Trophoblast cell (in vitro differentiated cells and primary cell): ENCODE results near the gene DNAJC5G.
A peak's percentile ranks its signal among the peaks of the same experiment; 100 is the strongest.

ENCODE experiments used
- DNase-seq, 2 donors: peaks; one replicate each; pipeline ENCODE4 v3.0.0-alpha.2; 2016
- H2AFZ ChIP-seq: 2 replicates; pipeline ENCODE4 v1.6.1; 2013; ENCODE audit warnings: low read length, moderate library complexity, mild to moderate bottlenecking; ENCODE audit not compliant: insufficient read depth, poor library complexity
- H2AK5ac ChIP-seq: 2 replicates; pipeline ENCODE4 v1.6.1; 2013; ENCODE audit warnings: mild to moderate bottlenecking, low read length
- H2BK120ac ChIP-seq: 2 replicates; pipeline ENCODE4 v1.6.1; 2013; ENCODE audit warnings: low read length, mild to moderate bottlenecking, moderate library complexity; ENCODE audit not compliant: insufficient read depth, poor library complexity
- H2BK12ac ChIP-seq: 2 replicates; pipeline ENCODE4 v1.6.1; 2013; ENCODE audit warnings: mild to moderate bottlenecking, low read length, moderate library complexity
- H2BK5ac ChIP-seq: 2 replicates; pipeline ENCODE4 v1.6.1; 2013; ENCODE audit warnings: low read length, low read depth, moderate library complexity, mild to moderate bottlenecking; ENCODE audit not compliant: poor library complexity
- H3K14ac ChIP-seq: 2 replicates; pipeline ENCODE4 v1.6.1; 2013; ENCODE audit warnings: mild to moderate bottlenecking, low read length
- H3K18ac ChIP-seq: 2 replicates; pipeline ENCODE4 v1.6.1; 2013; ENCODE audit warnings: mild to moderate bottlenecking, low read length
- H3K23ac ChIP-seq: 2 replicates; pipeline ENCODE4 v1.6.1; 2013; ENCODE audit warnings: low read length
- H3K27ac ChIP-seq: 2 replicates; pipeline ENCODE4 v1.5.1; 2013; ENCODE audit warnings: low read depth, mild to moderate bottlenecking, inconsistent platforms, low read length, moderate library complexity
- H3K27me3 ChIP-seq: 2 replicates; pipeline ENCODE4 v1.6.1; 2013; ENCODE audit warnings: inconsistent platforms, mild to moderate bottlenecking, low read length, moderate library complexity; ENCODE audit not compliant: insufficient read depth
- H3K36me3 ChIP-seq, 2 experiments: 1 replicate in 1 of 2; 2 replicates in 1 of 2; pipeline ENCODE4 v1.6.1; 2013; ENCODE audit warnings: low read length in 2 of 2, mild to moderate bottlenecking in 2 of 2, moderate library complexity in 1 of 2; ENCODE audit not compliant: insufficient read depth in 2 of 2, control insufficient read depth in 1 of 2
- H3K4ac ChIP-seq: 2 replicates; pipeline ENCODE4 v1.6.1; 2013; ENCODE audit warnings: low read depth, mild to moderate bottlenecking, low read length, moderate library complexity
- H3K4me1 ChIP-seq, 2 experiments: 1 replicate in 1 of 2; 2 replicates in 1 of 2; pipeline ENCODE4 v1.6.1; 2013; ENCODE audit warnings: low read length in 2 of 2, mild to moderate bottlenecking in 2 of 2, moderate library complexity in 1 of 2; ENCODE audit not compliant: insufficient read depth in 2 of 2, control insufficient read depth in 1 of 2
- H3K4me2 ChIP-seq: 2 replicates; pipeline ENCODE4 v1.6.1; 2013; ENCODE audit warnings: inconsistent platforms, mild to moderate bottlenecking, low read length, moderate library complexity
- H3K4me3 ChIP-seq: 2 replicates; pipeline ENCODE4 v1.5.1; 2013; ENCODE audit warnings: mild to moderate bottlenecking, low read depth, low read length, inconsistent platforms
- H3K79me1 ChIP-seq: one replicate; pipeline ENCODE4 v1.6.1; 2013; ENCODE audit warnings: low read length
- H3K79me2 ChIP-seq: 2 replicates; pipeline ENCODE4 v1.6.1; 2013; ENCODE audit warnings: low read length, mild to moderate bottlenecking; ENCODE audit not compliant: control insufficient read depth, insufficient read depth, poor library complexity
- H3K9ac ChIP-seq: 2 replicates; pipeline ENCODE4 v1.6.1; 2013; ENCODE audit warnings: mild to moderate bottlenecking, low read length
- H3K9me3 ChIP-seq: 2 replicates; pipeline ENCODE4 v1.6.1; 2013; ENCODE audit warnings: low read depth, mild to moderate bottlenecking, control low read depth, inconsistent platforms, low read length; ENCODE audit not compliant: insufficient read depth
- H4K12ac ChIP-seq: 2 replicates; pipeline ENCODE4 v1.6.1; 2013; ENCODE audit warnings: low read depth, mild to moderate bottlenecking, low read length, moderate library complexity
- H4K8ac ChIP-seq: 2 replicates; pipeline ENCODE4 v1.6.1; 2013; ENCODE audit warnings: low read depth, mild to moderate bottlenecking, low read length, moderate library complexity
- H4K91ac ChIP-seq: one replicate; pipeline ENCODE4 v1.6.1; 2013; ENCODE audit warnings: low read depth, mild to moderate bottlenecking, low read length, moderate library complexity
- WGBS: extraction: QIAGEN DNeasy Blood & Tissue Kit; methylation state at CpG from one replicate; pipeline ENCODE4 v1.1.7; 2013; ENCODE audit warnings: missing lambda C conversion rate; ENCODE audit not compliant: insufficient read length, insufficient coverage; ENCODE audit errors: extremely low coverage; 5-methylcytosine and 5-hydroxymethylcytosine counted together

Gene DNAJC5G

DNA sequence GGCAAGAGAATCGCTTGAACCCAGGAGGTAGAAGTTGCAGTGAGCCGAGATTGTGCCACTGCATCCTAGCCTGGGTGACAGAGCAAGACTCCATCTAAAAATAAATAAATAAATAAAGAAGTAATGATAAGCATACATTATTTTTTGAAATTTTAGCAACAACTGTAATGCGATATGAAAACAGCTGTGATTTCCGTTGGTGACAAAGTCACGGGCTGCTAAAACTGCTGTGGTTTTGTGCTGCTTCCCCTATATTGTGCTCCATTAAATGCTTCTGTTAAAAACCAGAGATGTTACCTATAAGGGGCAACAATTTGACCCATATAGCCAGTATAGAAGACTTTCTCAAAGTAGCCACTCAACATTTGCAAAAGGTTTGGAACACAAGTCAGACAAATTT, 15.3 kb downstream of the DNAJC5G start:
- no peaks in the 10 kb centered on the region for H3K79me1 ChIP-seq
- H3K9me3 ChIP-seq: no peaks in the 10 kb centered on the region
- H3K79me2 ChIP-seq: no peaks in the 10 kb centered on the region
- no peak for DNase-seq
- H3K27ac ChIP-seq: no peak overlapping the region
- no peak overlapping the region for H3K4me3 ChIP-seq
- no peak overlapping the region for H2BK12ac ChIP-seq
- whole genome bisulfite sequencing: no CpG with 5 or more reads among the region's 5 CpGs
- H3K4ac ChIP-seq: no peak overlapping the region
- no peak overlapping the region for H2BK120ac ChIP-seq
- H3K4me2 ChIP-seq: no peak overlapping the region
- no peak overlapping the region for H4K8ac ChIP-seq
- no peaks in the 10 kb centered on the region for H3K36me3 ChIP-seq
- no peak overlapping the region for H2AFZ ChIP-seq
- H3K23ac ChIP-seq: no peak overlapping the region
- H3K18ac ChIP-seq: no peak overlapping the region
- no peak overlapping the region for H2BK5ac ChIP-seq
- H3K14ac ChIP-seq: no peak overlapping the region
- no peak overlapping the region for H4K12ac ChIP-seq
- no peak overlapping the region for H2AK5ac ChIP-seq
- H3K9ac ChIP-seq: no peak overlapping the region
- H3K27me3 ChIP-seq: no peaks in the 10 kb centered on the region
- no peaks in the 10 kb centered on the region for H3K4me1 ChIP-seq
- H4K91ac ChIP-seq: no peak overlapping the region

DNA sequence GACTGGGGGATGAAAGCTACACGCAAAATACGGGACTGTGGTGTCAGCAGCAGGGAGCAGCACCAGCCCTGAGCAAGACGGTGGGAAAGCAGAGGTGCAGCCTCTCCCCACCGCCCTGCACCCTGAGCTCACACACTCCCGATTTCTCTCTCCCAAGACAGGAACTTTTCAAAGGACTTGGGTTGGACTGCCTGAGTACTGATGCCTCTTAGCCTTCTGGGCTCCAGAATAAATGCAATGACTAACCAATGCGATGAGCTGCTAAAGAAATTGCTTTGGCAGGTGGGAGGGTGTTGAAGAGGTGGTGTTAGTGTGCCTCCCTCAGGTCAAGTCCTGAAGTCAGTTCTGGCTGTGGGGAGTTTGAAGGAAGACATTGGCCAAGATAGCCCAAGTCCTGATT, 16.6 kb downstream of the DNAJC5G start:
- Histone ChIP-seq H4K91ac (no peak overlapping the region), H3K9me3 (no peaks in the 10 kb centered on the region)

DNA sequence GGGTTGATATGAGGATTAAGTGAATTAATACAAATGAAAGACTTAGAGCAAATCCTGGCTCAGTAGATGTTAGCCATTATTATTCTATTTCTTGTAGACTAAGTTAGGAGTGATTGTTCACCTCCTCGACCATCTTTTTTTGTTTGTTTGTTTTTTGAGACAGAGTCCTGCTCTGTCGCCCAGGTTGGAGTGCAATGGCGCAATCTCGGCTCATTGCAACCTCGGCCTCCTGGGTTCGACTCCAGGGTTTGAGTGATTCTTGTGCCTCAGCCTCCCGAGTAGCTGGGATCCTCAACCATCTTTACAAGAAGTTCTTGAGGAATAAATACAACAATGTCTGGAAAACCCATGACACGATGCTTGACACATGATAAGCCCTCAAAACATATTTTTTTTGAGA, 19.7 kb downstream of the DNAJC5G start:
- H3K4ac ChIP-seq: no peak overlapping the region
- no peak overlapping the region for H2AFZ ChIP-seq
- no peak overlapping the region for H3K4me3 ChIP-seq
- H3K23ac ChIP-seq: no peak overlapping the region
- H3K79me1 ChIP-seq: no peaks in the 10 kb centered on the region
- H3K14ac ChIP-seq: no peak overlapping the region
- H2BK120ac ChIP-seq: no peak overlapping the region
- H2BK12ac ChIP-seq: no peak overlapping the region
- H2AK5ac ChIP-seq: no peak overlapping the region
- no peak overlapping the region for H4K8ac ChIP-seq
- H3K79me2 ChIP-seq: no peaks in the 10 kb centered on the region
- H3K9me3 ChIP-seq: no peaks in the 10 kb centered on the region
- H4K12ac ChIP-seq: no peak overlapping the region
- no peak overlapping the region for H3K9ac ChIP-seq
- no peak overlapping the region for H4K91ac ChIP-seq
- no peak overlapping the region for H2BK5ac ChIP-seq
- no peak for DNase-seq
- no peaks in the 10 kb centered on the region for H3K27me3 ChIP-seq
- no peaks in the 10 kb centered on the region for H3K36me3 ChIP-seq
- no peak overlapping the region for H3K27ac ChIP-seq
- H3K18ac ChIP-seq: no peak overlapping the region
- H3K4me1 ChIP-seq: no peaks in the 10 kb centered on the region
- whole genome bisulfite sequencing: no CpG with 5 or more reads among the region's 8 CpGs
- H3K4me2 ChIP-seq: no peak overlapping the region

More for the DNA sequence above, 16.6 kb downstream of the DNAJC5G start:
- Histone ChIP-seq H2BK120ac (no peak overlapping the region), H2BK12ac (no peak overlapping the region), H3K79me1 (no peaks in the 10 kb centered on the region), H4K12ac (no peak overlapping the region), H3K14ac (no peak overlapping the region), H2BK5ac (no peak overlapping the region), H4K8ac (no peak overlapping the region), H3K4me1 (no peaks in the 10 kb centered on the region), H3K27me3 (no peaks in the 10 kb centered on the region), H3K79me2 (no peaks in the 10 kb centered on the region), H3K4me3 (no peak overlapping the region), H3K4ac (no peak overlapping the region), H2AFZ (no peak overlapping the region), H3K18ac (no peak overlapping the region), H3K23ac (no peak overlapping the region), H3K9ac (no peak overlapping the region), H2AK5ac (no peak overlapping the region), H3K4me2 (no peak overlapping the region), H3K27ac (no peak overlapping the region), H3K36me3 (no peaks in the 10 kb centered on the region)
- no CpG with 5 or more reads among the region's 6 CpGs for WGBS
- peak in 1 of 2 donors; percentile 18 for DNase-seq

DNA sequence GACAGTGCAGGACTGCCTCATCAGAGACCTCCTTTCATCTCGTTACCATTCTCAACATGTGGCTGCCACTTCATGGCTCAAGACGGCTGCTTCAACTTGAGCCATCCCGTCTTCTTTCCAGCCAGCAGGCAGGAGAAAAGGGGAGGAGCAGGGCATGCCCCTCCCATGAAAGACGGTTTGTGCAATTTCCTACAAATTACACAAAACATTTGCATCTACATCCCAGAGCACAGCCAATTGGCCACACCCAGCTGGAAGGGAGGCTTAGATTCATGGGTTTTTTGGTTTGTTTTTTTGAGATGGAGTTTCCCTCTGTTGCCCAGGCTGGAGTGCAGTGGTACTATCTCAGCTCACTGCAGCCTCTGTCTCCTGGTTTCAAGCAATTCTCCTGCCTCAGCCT, 21.2 kb downstream of the DNAJC5G start:
- no peaks in the 10 kb centered on the region for H3K4me1 ChIP-seq
- no peak overlapping the region for H2AFZ ChIP-seq
- no peak overlapping the region for H3K27ac ChIP-seq
- H4K91ac ChIP-seq: no peak overlapping the region
- H2BK120ac ChIP-seq: no peak overlapping the region
- no peak overlapping the region for H3K9ac ChIP-seq
- H3K79me1 ChIP-seq: no peaks in the 10 kb centered on the region
- H3K36me3 ChIP-seq: no peaks in the 10 kb centered on the region
- WGBS: no CpG with 5 or more reads among the region's 4 CpGs
- H2BK5ac ChIP-seq: no peak overlapping the region
- no peak overlapping the region for H3K4me2 ChIP-seq
- H3K79me2 ChIP-seq: no peaks in the 10 kb centered on the region
- no peak overlapping the region for H2BK12ac ChIP-seq
- no peak overlapping the region for H4K12ac ChIP-seq
- no peak overlapping the region for H3K23ac ChIP-seq
- H4K8ac ChIP-seq: no peak overlapping the region
- no peaks in the 10 kb centered on the region for H3K9me3 ChIP-seq
- no peak overlapping the region for H3K4ac ChIP-seq
- H3K4me3 ChIP-seq: no peak overlapping the region
- H3K18ac ChIP-seq: no peak overlapping the region
- H3K27me3 ChIP-seq: no peaks in the 10 kb centered on the region
- H2AK5ac ChIP-seq: no peak overlapping the region
- DNase-seq: no peak
- H3K14ac ChIP-seq: no peak overlapping the region
